Peyer's patch (tissue), 4 donors: Measurements from ENCODE around the gene MAN2A1.

Experiments
- CTCF ChIP-seq, 6 experiments: fragments of 450-650 bp in 4 of 6; fragments of 200-600 bp in 2 of 6; sonication (generic) in 1 of 6; IDR thresholded peaks; one replicate each; pipeline ENCODE4 v1.5.1; 2017 to 2019; ENCODE audit warnings: antibody characterized with exemption in 6 of 6, mild to moderate bottlenecking in 3 of 6, moderate library complexity in 1 of 6
- POLR2A ChIP-seq, 2 donors: fragments of 450-650 bp; IDR thresholded peaks; one replicate each; pipeline ENCODE4 v1.5.1; 2017; ENCODE audit warnings: antibody characterized with exemption in 2 of 2, mild to moderate bottlenecking in 2 of 2, moderate library complexity in 2 of 2

GRCh38 chr5:109844148-109844547 is 154.4 kb downstream of the MAN2A1 start:
- TF ChIP-seq CTCF (IDR thresholded peaks at IDR 0.05) (peak in 3 of 6 experiments; percentile 4 to 19 (median 13)), POLR2A (IDR thresholded peaks at IDR 0.05) (no peak)
